NCI-H1105 treated with DMSO at 0.1 percent for 48 hours (cell line): ENCODE data around the gene TUSC7.

ENCODE experiments used
- DNase-seq: peaks from one replicate; lab custom pipeline; 2025; lab: John Stamatoyannopoulos, UW

The TUSC7 gene

DNA sequence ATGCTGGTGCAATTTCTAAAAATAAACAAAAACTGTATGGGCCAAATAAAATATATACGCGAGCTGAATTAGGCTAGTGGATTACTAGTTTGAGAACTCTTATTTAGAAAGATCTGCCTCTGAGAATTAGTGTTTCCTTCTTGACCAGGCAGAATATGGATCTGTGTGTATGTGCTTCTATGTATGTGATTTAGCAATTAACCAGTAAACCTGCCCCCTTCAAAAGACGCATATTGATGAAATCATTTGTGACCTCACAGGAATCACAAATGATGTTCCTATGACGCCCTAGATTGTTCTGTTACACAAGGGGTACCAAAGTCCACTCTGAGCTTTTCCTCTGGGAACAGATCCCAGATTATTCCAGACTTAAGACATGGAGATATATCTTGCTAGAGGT is at the start of gene TUSC7:
Gene TUSC7 (plus strand): TSS at position 301 of the 400 bp plus-strand sequence.
- DNase-seq, result no peak

DNA sequence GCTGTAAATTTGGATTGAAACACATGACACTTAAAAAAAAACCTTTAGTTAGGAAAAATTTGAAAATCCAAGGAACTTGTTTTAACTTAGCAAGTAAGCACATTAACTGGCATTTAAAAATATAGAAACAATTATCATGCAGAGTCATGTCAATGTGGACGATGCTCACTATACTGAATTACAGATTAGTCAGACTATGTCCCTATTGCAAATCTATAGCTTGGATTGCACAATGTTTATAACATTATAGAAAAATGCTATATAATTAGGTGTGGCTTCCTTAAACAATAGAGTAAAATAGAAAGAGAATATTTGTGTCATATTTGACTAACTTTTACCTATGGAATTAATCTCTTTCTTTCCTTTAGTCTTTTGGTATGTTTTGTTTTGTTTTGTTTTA is 48.4 kb upstream of the TUSC7 start:
- no peak for DNase-seq

DNA sequence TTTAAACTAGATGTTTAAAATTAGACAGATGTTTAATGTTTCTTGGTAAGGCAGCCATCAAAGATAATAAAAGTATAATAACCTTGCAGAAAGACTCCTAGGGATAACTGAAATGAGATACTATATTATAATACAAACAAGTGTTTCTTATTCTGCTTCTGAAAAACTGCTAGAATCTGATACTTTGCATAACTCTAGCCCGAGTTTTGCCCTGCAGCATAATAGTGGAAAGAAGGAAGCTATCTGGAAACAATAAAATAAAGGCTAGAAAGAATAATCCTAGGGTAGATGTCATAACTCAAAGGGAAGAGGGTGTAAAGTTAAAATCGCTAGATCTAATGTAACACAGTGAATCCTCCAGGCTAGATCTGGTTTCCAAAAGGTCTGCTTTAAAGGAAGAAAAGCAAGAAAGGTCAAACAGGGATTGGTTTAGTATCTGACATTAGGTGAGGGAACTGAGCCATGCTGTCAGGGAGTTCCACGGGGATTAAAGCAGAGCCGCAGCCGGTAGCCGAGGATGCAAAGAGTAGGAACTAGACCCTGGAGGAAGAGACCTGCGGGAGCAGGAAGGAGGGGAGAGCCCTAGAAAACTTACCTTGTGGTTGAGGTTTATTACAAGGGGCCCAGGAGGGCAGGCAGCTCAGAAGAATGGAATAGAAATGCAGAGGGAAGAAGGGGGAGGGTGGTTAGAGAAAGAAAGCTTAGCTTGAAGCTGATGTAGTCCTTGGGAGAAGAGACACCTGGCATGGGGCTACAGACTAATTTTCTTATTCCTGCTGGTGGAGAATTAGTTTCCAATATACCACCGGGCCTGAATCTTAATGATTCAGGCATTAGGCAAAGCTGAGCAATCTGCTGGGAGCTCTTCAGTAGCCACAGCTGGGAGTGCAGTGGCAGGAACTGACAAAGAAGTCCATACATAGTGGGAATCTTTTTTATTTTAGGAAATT is 46.1 kb upstream of the TUSC7 start:
- DNase-seq, result no peak

DNA sequence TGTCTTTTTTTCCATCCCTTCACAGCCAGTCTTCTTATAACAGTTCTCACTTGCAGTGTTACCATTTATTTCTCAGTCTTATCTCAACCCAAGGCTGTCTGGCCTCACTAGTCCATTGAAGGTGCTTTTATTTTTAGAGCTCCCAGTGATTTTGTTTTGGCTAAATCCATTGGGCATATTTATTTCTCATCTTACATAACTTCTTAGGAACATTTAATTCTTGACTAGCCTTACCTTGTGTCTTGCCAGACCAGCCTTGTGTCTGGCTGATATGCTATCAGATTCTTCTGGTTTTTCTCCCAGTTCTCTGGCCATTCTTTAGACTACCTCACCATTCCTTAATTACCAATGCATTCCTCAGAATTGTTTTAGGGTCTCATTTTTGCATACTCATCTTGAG is 42.3 kb upstream of the TUSC7 start:
- no peak for DNase-seq

- DNase-seq, result no peak
Measured at GRCh38 chr3:116667791-116668190, 41.8 kb upstream of the TUSC7 start.

GRCh38 chr3:116669576-116669975 is 40.0 kb upstream of the TUSC7 start:
- no peak for DNase-seq

DNA sequence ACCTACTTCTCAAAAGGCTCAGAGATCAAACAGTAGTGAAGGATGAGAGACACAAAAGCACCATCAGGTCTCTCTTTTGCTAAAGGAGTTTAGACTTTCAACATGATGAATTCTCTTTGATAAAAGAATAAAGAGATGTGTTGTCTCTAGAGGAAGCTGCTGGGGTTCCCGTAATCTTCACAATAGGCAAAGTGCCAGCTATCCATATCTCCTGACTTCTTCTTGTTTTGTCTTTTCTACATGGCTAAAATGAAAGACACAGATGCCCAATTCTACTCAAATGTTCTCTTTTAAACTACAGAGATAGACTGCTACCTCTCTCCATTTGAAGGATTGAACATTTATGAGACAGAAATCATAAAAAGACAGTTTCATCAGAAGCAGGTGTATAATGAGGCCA is 38.4 kb upstream of the TUSC7 start:
- no peak for DNase-seq

DNA sequence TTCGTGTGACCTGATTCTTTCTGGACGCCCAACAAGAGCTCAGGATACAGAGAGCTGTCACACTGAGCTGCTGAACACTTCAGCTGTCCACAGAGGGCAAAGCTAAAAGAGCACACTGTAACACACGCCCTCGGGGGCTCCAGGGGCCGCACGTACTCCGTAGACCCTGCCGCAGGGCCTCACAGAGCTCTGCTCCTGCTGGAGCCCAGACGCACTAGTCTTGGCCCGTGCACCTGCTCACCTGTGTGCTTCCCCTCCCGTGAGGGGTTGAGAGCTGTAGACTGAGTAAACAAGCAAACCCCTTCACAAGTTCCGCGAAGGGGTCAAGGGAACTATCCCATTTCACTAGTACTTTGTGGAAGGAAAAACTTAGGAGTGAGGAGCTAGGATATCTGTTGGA is 30.7 kb upstream of the TUSC7 start:
- no peak for DNase-seq

DNA sequence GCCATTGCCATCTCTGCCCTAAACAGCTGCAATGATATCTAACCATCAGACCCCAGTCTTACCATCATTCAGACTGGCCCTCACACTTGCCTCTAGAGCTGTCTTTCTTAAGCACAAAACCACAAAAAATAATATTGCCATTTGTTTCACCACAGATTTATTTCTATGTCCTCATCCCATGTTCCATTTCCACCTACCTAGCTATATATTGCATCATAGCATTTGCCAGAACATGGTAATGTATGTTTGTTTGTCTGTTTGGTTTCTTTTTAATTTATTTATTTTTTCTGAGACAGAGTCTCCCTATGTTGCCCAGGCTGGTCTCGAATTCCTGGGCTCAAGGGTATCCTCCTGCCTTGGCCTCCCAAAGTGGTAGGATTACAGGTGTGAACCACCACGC is 18.5 kb upstream of the TUSC7 start:
- no peak for DNase-seq

DNA sequence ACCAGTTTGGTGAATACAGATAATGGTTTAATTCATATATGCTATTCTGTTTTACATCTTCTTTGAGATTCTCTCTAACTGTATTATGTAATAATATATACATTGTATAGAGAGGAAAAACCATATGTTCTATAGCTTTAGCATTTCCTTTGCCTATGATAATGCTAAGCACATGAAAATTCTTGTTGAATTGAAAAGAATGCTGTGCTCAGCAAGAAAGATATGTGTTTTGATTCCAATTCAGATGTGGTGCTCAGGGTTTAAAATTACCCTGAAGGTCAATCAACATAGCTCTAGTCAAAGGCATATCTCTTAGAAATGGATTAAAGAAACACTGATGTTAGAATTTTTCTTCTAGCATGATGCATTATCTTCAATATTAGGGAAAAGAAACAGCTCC is 8.5 kb upstream of the TUSC7 start:
- DNase-seq, result no peak

GRCh38 chr3:116702334-116702733 is 7.2 kb upstream of the TUSC7 start:
- no peak for DNase-seq

DNA sequence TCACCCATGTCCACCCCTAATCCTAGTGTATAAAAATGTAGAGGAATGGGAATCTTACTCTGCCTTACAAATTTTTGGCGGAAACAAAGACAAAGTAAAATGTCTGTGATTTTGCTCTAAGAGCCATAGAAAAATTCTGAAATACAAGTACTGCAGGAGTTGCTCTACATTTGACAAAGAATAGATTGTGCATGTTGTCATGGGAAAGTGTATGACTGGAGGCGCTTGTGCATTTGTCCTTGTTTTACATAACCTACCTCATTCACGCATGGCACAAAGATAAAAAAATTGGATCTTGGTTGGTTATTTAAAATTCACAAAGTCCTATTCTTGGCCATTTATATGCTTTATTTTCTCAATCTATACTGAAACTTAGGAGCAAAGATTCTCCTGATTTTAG is 2.0 kb upstream of the TUSC7 start:
- DNase-seq, result no peak

DNA sequence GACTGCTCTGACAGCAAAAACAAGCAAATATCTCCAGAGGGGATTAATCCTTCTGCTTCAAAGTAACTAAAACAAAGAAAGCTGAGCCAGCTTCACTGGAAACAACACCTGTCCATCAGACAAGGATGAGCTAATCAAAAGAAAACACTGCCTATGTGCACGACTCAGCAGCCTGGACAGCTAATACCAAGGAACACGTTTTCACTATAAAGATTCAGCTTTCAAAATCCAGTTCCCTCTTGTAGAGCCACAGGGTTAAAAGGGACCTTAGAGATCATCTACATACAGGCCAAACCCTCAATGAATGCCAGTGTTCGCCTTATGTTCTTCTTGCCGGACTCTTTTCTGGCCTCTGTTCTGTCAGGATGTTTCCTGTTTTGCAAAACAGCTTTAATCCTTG is 6.9 kb downstream of the TUSC7 start:
- no peak for DNase-seq

DNA sequence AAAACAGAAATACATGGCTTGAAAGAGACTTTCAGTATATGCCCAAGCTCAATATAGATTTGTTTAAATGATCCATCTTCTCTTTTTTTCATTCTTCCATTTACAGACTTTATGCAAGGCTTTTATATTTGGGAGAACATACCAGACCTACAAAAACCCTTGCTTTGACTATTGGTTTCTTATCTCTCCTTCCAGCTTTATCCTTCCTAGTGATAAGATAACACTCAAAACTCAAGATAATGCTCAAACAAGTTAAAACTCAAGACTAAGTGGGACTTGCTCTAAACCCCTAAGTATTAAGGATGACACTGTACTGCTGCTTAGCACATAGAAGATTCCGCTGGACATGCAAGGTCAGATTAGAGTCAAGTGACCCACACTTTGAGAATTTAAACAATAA is 8.0 kb downstream of the TUSC7 start:
- no peak for DNase-seq

- DNase-seq, result no peak
Measured at GRCh38 chr3:116728454-116728853, 18.9 kb downstream of the TUSC7 start.

DNA sequence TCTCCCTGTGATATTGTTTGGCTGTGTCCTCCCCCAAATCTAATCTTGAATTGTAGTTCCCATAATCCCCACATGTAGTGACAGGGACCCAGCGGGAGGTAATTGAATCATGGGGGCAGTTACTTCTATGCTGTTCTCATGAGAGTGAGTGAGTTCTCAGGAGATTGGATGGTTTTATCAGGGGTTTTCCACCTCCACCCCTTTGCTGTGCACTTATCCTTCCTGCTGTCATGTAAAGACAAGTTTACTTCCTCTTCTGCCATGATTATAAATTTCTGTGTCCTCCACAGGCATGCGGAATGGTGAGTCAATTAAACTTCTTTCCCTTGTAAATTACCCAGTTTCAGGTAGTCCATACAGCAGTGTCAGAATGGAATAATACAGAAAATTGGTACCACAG is 24.7 kb downstream of the TUSC7 start:
- DNase-seq, result no peak

DNA sequence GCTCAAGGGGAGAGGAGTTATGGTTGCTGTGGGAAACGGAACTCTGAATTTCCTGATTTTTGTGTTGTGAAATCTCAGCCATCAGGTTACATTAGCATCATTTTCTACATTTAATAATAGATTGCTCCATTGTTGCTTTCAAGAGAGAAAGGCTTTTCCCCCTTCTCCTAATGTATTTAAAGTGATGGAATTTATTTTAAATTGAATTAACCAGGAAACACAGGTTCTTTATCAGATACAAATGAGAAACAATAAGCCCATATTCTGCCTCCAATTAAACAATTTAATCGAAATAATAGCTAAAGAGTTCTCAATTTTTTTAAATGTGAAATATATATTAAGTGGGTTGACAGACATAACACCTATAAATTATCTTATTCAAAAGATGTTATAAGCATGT is 30.1 kb downstream of the TUSC7 start:
- no peak for DNase-seq

DNA sequence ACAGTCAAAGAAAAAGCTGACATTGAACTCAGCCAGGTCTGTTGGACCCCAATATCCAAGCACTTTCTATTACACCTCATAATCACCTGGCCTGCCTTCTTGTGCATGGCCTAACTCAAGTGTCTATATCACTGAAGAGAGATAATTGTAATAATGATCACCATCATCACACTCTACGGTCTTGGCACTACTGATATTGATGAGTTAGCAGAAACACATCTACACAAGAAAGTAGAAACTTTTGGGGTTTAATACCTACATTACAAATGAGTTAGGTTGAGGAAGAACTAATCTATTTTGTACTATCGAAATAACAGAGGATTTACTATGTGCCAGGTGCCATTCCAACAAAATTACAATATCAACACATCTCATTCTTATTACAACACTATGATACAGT is 30.7 kb downstream of the TUSC7 start:
- DNase-seq, result no peak

DNA sequence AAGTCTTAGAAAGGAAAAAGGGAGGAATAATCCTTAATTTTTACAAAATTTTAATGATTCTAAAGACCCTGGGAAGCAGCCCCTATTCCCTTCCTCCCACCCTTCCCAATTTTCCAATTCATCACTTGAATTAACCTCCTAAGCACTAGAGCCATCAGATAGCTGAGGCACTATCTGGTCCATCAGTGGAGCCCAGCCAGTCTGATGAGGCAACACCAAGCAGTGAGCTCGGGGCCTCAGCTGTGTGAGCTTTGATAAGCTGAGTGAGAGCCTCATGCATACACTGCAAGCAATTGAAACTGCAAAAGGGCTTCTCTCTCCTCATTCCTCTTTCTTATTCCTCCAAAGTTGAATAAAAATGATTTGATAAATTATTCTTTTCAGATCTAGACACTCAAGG is 31.9 kb downstream of the TUSC7 start:
- DNase-seq, result no peak

- peak; percentile 58 for DNase-seq
Measured at GRCh38 chr3:116743062-116743461, 33.5 kb downstream of the TUSC7 start.

DNA sequence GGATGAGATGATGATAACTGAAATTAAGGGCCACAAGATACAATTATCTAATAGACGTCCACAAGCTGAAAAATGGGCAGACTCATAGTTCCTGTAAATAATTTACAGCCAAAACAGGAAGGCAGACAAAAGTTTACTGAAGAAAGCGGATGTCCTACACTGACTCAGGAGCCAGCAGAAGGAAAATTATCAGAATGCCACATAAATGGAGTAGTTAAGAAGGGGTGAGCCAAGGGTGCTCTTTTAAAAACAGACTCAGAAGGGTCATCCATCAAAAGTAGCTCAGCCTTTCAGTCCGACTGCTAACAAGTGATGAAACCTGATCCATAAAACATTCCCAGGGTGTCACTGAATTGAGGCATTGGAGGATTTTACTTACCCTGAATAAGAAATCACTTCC is 39.8 kb downstream of the TUSC7 start:
- DNase-seq, result no peak

DNA sequence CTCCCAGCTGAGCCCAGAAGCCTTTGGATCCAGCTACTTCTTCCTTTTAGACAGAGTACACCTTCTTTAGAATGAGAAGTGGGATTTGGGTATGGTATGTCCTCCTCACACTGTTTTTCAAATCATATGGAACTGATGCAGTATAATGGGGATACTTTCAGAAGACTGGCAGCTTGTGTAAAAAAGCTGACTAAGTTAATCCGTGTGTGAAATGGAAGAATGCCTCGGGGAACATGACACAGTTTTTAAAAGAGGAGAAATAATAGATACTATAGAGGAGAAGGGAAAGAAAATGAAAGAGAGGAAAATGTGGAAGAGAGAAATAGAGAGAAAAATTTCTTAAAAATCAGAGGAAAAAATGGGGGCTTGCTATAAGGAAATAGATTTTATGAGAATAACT is 47.7 kb downstream of the TUSC7 start:
- DNase-seq, result no peak

- DNase-seq, result no peak
Measured at GRCh38 chr3:116759316-116759715, 49.7 kb downstream of the TUSC7 start.
